ENCODE results near the gene TLL1.

Gene TLL1

GRCh38 chr4:166064721-166065120 is 191.7 kb downstream of the TLL1 start:
- no peak for DNase-seq (ENCODE audit: low spot score)

DNA sequence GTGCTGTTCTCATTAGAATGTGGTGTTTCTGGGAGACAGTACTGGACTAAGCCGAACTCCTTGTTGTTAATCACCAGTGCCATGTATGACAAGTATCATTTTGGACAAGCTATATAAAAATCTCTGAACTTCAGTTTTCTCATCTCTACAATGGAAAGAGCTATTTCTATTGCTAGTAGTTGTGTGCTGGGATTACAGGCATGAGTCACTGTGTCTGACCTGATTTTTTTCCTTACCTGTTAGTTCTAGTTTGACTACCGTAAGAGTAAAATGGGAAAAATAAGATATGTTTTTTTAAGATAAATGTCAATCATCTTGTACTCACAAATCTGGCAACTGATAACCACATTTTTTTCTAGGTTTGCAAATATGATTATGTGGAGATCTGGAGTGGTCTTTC is 192.3 kb downstream of the TLL1 start:
- DNase-seq (ENCODE audit: low spot score): no peak

GRCh38 chr4:166066936-166067335 is 193.9 kb downstream of the TLL1 start:
- no peak for DNase-seq (ENCODE audit: low spot score)

DNA sequence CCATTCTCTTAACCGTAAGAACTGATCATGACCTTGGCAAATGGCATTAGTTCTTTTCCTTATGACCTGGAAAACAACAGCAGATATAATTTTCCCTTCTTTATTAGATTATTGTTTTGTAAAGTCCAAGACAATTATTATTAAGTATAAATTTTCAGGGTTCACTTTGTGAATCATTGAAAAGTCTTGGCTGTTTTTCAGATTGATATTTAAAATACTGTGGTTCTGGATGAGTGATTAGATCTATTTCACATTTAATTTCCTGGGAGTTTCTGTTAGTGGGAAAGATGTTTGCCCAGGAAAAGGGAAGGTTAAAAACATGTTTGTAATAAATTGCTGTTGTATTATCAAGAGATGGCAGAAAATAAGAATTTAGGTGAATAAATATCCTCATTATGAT is 194.9 kb downstream of the TLL1 start:
- no peak for DNase-seq (ENCODE audit: low spot score)

DNA sequence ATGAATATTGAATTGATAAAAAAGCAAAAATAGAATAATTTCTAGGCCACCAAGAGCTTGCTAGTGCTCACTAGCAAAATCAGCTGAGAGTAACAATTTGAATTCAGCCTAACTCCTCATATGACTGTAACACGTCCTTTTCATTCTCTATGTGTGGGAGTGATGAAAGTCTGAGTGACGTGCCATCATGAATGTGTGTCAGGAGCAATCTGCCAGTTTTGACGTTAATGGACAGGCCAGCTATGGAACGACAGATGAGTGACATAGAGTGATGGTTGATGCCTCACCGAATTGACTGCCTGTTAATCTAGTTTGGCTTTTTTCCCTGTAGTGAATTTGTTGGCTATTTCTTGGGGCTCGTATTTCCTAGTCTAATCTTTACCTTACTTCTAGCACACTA is 200.7 kb downstream of the TLL1 start:
- no peak for DNase-seq (ENCODE audit: low spot score)

DNA sequence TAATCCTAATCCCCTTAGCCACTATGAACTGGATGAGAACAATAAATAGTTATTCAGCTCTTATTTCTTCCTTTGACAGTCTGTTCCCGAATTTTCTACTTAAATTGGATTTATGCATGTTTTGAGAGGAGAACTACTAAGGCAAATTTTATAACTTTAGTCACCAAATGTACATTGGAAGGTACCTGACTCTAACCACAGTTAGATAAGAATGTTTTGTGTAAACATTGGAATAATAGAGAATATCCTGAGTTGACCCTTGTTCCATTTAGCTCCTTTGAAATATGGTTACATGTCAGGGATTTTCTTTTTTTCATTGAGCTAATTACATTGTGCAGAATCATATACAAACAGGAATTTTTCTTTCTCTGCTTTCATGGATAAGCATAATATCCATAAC is 202.6 kb downstream of the TLL1 start:
- no peak for DNase-seq (ENCODE audit: low spot score)

DNA sequence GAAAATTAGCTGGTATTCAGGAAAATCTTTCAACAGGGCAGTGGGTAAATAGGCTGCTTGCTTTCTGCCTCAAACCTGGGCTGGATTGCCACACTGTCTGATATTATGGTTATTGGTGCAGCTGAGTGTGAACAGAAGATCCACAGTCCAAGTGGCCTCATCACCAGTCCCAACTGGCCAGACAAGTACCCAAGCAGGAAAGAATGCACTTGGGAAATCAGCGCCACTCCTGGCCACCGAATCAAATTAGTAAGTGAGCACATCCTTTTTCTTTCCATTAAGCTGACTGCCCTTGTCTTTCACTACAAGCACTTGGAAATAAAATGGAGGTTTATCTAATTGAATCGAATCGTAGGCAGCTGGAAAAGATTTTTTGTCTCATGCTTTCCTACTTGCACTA is 204.7 kb downstream of the TLL1 start:
- no peak for DNase-seq (ENCODE audit: low spot score)

DNA sequence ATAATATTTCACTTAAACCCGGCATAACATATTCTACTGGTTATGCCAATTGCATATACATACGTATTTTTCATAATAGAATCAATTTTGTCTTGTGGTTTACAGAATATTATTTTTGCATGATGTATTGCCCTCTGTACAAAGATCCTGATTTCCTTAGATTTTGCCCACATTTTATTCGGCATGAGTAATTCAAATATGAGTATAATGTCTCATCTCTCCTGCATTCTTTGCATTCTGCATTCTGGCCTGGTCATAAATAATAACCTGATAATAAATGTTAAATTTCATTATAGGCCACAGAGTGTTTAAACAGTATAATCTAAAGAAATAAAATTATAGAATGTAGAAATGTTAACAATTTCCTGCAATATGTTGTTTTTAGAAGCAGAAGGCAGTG is 205.3 kb downstream of the TLL1 start:
- DNase-seq (ENCODE audit: low spot score): no peak

GRCh38 chr4:166078955-166079354 is 205.9 kb downstream of the TLL1 start:
- DNase-seq (ENCODE audit: low spot score): no peak

DNA sequence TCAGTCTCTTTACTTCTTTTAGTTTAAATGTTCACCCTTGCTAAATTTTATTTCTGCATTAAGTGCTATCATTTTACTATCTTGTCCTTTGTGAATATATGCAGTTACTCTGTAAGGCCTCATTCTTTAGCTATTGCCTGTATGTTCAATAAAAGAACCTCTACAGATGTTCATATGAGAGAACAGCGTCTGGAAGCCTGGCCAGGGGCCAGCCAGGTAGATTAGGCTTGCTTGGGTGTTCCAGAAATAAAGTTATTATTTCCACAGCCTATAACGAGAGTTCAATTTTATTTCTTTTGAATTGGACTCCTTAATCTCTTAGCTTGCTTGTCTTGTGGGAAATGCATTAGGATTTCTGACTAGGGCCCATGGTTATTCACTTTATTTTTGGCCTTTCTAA is 214.5 kb downstream of the TLL1 start:
- no peak for DNase-seq (ENCODE audit: low spot score)

DNA sequence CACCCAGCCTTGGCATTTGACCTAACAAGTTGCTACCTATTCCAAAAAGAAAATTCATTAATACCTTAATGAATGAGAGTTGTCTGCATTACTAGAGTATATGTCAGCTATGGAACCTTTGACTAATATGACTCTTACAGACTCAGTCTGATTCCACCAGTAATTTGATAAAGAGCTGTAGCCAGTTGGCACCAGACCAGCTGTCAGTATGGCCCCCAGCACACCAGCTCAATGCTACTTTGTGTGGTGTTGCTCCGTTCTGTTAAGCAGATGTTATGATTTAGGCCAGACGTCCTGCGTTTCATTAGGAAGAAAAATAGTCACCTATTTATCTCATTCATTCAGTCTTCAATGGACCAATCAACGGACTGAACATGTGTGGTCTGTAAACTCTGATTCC is 215.5 kb downstream of the TLL1 start:
- DNase-seq (ENCODE audit: low spot score): no peak

- DNase-seq (ENCODE audit: low spot score): no peak
Measured at GRCh38 chr4:166091146-166091545, 218.1 kb downstream of the TLL1 start.

DNA sequence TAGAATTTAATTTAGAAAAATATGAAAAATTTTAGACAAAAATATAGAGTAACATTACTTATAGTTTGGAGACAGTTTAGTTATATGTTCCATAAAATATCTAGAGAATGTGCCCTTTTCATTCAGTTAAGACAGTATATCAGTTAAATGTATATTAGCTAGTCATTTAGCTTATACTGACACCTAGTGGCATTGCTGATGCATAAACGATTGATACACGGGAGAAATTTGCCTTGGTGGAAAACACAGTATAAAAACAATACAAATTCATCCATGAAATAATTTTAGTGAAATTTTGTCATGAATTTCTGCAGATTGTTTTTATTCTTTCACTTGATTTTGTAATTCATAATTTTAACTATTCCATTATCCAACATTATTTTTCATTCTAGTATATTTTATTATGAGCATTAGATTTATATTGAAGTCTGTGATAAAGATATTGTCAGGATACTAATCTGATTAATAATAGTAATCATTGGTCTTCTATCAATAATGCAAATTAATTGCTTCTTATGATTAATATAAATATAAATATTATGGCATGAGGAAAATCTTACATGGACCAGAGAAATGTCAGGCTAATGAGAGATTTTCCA is 219.0 kb downstream of the TLL1 start:
- DNase-seq (ENCODE audit: low spot score): peak; percentile 32

GRCh38 chr4:166092797-166093290 is 219.8 kb downstream of the TLL1 start:
- DNase-seq (ENCODE audit: low spot score): no peak

DNA sequence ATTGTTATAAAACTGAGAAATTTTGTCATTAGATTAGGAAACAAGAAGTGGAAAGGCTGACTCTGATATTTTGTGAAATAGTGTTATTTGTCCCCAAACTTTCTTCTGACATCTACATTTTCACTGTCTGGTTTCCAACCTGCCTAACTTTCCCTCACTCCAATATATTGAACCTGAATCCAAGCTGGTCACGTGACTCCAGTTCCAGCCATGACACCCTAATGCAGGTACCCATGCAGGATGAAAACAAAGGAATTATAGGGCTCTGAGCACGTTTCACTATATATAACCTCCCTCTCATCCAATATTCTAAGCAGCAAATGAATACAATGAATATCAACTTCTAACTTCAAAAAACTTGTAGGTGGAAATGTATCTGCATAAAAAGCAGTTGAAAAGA is 231.6 kb downstream of the TLL1 start:
- DNase-seq (ENCODE audit: low spot score): no peak

GRCh38 chr4:166121897-166122296 is 248.9 kb downstream of the TLL1 start:
- DNase-seq (ENCODE audit: low spot score): no peak

- DNase-seq (ENCODE audit: low spot score): no peak
Measured at GRCh38 chr4:166123546-166123945, 250.5 kb downstream of the TLL1 start.

DNA sequence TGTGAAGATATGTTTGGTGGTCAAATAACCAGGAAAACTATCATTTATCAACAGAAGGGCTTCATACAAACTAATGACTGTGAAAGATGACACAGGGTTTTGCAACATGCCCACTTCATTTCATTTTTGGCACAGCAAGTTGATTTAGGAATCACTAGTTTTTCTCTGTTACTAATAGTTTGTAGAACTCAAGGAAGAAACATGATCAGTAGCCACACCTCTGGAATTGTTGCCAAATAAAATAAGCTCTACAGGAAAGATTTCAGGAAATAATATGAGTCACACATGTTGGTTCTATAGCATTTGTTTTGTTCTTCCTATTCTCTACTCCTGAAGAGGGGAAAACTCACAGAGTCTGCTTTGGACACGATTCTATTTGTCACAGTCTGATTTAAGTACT is 255.4 kb downstream of the TLL1 start:
- DNase-seq (ENCODE audit: low spot score): no peak

- DNase-seq (ENCODE audit: low spot score): no peak
Measured at GRCh38 chr4:166134285-166134684, 261.2 kb downstream of the TLL1 start.

DNA sequence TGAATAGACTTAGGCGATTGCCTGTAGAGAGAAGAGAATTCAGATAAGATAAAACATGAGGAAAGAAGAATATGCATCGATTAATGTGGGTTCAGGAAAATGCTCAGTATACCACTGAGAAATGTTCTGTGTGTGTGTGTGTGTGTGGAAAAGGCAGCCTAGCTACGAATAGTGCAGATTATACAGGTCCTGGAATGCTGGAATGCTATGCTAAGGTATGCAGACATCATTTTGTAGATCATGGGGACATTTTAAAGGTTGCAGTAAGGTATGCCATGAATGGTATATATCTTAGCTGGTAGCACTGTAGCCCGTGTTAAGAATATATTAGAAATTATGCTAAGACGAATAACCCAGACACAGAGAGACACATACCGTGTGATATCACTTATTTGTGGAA is 267.9 kb downstream of the TLL1 start:
- DNase-seq (ENCODE audit: low spot score): no peak

DNA sequence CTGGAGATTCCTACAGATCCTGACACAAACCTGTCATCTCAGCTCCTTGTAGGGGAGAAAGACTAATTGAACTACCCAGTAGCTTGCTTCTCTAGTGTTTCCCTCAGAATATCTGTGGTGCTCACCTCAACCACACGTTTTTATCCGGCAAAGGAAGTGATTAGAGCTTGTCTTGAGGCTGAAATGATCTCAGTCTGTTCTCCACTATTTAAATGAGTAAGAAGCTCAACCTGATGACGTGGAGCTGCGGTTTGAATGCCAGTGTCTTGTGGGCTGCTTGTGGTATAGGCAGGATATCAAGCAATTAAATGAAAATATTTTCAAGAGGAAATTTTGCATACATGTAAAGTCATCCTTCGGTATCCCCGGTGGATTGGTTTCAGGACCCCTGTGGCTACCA is 270.2 kb downstream of the TLL1 start:
- DNase-seq (ENCODE audit: low spot score): no peak

- DNase-seq (ENCODE audit: low spot score): no peak
Measured at GRCh38 chr4:166144607-166145006, 271.6 kb downstream of the TLL1 start.

GRCh38 chr4:166146806-166147540 is 273.9 kb downstream of the TLL1 start:
- DNase-seq (ENCODE audit: low spot score): no peak

All from COLO829 (cell line).